ENCODE measurements around the gene PFDN1.

Gene PFDN1

GRCh38 chr5:140328036-140328764, 25.3 kb upstream of the PFDN1 start:
- DNase-seq, result no peak

GRCh38 chr5:140327589-140327988, 24.7 kb upstream of the PFDN1 start:
- DNase-seq, result no peak

DNA sequence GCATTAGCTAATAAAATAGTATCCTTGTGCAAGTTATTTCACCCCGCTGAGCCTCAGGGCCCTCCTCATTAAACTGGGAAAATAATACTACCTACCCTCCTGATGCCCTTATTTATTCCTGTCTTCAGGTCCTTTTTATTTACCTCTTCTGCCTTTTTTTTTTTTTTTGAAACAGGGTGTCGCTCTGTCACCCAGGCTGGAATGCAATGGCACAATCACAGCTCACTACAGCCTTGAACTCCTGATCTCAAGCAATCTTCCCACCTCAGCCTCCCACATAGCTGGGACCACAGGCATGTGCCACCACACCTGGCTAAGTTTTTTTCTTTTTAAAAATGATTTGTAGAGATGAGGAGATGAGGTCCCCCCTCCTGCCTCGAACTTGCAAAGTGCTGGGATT, 22.6 kb upstream of the PFDN1 start:
- DNase-seq, result no peak

GRCh38 chr5:140324617-140325241, 21.8 kb upstream of the PFDN1 start:
- DNase-seq, result no peak

DNA sequence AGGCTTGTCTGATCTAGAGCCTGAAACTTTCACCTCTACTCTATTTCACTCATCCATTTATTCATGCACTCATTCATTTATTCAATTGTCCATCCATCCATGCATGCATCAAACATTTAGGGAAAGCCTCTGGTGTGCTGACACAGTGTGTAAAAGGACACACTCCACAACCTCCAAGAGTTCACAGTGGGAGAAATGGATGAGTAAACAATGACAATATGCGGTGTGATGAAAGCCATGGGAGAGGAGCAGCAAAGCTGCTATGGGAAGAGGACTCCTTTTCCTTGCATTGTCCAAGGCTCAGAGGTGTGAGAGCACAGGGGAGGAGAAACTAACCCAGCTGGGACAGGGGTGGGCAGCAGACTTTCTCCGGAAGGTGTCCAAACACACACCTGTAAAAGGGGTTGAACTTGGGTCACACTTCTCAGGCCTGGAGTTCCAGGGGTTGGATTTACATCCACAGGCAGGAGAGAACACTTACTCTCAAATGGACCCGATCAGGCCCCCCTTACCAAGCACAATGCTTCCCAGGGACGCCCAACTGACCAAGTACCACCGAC, 21.2 kb upstream of the PFDN1 start:
- no peak for DNase-seq

- peak; percentile 74 for DNase-seq
Observed at GRCh38 chr5:140322751-140323731, 20.1 kb upstream of the PFDN1 start.

GRCh38 chr5:140321796-140322195, 18.9 kb upstream of the PFDN1 start:
- DNase-seq, result no peak

- no peak for DNase-seq
Observed at GRCh38 chr5:140319833-140320232, 16.9 kb upstream of the PFDN1 start.

- no peak for DNase-seq
Observed at GRCh38 chr5:140318792-140319191, 15.9 kb upstream of the PFDN1 start.

DNA sequence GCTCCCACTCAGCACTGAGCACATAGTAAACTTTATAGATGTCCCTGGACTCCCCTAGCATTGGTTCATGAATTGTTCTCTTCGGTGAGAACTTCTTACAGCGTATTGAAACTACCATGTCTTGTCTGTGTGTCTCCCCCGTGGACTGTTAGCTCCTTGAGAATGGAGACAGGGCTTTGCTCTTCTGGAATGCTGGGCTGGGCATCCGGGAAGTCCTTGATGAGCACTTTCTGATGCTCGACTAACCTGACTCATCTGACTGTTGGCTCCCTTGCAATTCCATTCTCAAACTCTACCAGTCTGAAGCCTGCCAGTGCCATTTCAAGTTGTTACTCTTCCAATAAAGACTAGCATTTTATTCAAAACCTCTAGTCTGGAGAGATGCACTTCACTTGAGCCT, 15.0 kb upstream of the PFDN1 start:
- no peak for DNase-seq

DNA sequence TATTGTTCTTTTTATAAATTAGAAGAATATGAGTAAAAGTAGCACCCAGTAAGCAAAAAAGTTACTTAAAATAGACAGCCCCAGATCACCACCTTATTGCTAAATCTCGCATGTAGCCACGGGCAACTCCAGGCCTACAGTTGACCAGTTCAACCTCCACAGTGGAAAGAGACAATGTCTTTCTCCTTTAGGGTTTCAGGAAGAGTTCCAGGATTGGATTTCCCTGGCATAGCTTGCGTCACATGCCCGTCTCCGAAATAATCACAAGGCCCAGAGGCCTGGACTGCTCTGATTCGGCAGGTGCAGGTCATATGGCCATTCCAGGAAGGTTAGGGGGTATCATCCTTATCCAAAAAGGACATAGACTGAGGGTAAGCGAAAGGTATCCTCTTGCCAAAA, 9.9 kb upstream of the PFDN1 start:
- no peak for DNase-seq

- DNase-seq, result no peak
Observed at GRCh38 chr5:140312067-140312790, 9.3 kb upstream of the PFDN1 start.

DNA sequence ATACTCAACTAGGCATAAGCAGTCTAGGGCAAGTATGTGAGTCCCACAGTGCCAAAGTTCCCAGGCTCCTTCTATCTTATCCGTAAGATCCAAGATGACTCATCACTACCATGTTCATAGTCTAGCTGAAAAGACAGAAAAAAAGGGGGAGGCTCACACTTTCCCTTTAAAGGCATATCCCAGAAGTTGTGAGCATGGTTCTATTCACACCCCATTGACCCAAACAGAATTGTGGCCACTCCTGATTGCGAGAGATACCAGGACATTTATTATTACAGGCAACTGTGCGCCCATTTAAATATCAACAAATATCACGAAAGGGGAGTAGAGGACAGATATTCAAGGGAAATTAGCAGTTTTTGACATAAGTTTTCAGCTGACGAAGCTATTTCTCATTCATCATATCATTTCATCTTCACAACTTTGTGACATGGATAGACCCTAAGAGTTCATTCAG, 8.1 kb upstream of the PFDN1 start:
- DNase-seq, result no peak

- DNase-seq, result no peak
Observed at GRCh38 chr5:140310434-140310833, 7.5 kb upstream of the PFDN1 start.

DNA sequence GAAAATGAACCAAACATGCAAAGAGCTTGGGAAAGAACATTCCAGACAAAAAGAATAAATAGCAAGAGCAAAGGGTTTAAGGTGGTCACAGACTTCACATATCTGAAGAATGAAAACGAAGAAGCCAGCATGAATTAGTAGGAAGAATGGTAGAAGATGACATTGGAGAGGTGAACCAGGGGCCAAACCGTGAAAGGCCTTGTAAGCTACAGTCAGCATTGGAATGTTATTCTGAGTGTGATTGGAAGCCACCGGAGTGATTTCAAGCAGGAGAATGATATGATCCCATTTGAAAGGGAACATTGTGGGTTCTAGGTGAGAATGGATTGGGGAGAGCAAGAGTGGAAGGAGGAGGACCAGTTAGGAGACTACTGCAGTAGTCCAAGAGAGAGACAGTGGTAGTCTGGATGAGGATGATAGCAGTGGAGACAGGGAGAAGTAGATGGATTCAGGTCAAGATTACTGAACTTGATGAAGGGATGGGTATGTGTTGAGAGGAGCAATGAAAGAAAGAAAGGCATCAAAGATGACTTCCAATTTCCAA, 6.9 kb upstream of the PFDN1 start:
- DNase-seq, result no peak

- DNase-seq, result no peak
Observed at GRCh38 chr5:140305471-140305870, 2.6 kb upstream of the PFDN1 start.

DNA sequence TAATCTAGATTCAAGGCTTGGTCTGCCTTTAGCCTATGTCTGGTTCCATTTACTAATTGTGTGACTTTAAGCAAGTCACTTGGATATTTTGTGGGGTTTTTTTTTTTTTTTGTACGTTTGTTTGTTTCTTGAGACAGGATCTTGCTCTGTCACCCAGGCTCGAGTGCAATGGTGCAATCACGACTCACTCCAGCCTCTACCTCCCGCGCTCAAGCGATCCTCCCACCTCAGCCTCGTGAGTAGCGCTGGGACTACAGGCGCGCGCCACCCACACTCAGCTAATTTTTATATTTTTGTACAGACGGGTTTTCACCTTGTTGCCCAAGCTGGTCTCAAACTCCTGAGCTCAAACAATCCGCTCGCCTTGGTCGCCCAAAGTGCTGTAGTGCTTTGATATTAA, 1.1 kb upstream of the PFDN1 start:
- DNase-seq, result no peak

GRCh38 chr5:140301136-140301535, 1.8 kb downstream of the PFDN1 start:
- no peak for DNase-seq

- no peak for DNase-seq
Observed at GRCh38 chr5:140299056-140299455, 3.8 kb downstream of the PFDN1 start.

- DNase-seq, result no peak
Observed at GRCh38 chr5:140298183-140298601, 4.7 kb downstream of the PFDN1 start.

DNA sequence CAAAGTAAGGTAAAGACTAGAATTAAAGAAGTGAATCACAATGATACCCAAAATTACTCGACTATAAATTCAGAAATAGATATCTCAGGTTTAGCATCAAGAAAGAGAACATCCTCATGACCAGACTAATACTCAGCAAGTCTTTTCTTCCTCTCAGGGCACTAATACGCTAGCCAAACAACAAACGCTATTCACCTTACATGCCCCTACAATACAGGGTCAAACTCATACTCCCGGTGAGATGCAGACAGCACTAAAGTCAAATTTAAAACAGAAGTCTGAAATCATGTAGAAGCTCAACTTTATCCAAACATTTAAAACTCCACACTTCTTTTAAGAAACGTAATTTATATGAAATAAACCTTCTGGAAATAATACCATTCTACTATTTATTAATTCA, 5.6 kb downstream of the PFDN1 start:
- DNase-seq, result no peak

DNA sequence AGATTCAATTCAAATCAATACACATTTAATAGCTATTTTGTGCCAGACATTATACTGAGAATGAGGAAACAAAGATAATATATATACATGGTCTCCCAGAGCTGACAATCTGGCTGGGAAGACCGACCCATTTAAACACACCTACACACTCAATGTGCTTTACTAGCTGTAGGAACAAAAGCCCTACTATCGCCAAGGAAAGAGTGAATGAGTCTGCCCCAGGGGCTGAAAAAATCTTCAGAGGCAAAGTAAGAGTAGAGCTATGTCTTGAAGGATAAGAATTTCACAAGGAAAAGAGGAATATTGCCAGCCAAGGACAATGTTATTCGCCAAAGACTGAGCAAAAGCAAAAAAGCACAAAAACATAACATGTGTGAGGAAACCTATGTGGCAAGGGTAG, 6.6 kb downstream of the PFDN1 start:
- no peak for DNase-seq

Data from right hindlimb (tissue), 1 donor.